Spleen (tissue), 11 donors: ENCODE data around the gene NOS1AP. TPM values are rescaled to one million over a fixed set of nuclear protein-coding genes. Genes with fewer than 3 reads are reported as not detected.

Experiments
- DNase-seq: peaks from one replicate; pipeline ENCODE4 v3.0.0-alpha.2; 2020
- H3K27ac ChIP-seq, 8 donors: fragments of 200-600 bp; sonication (generic) in 7 of 8; 1 replicate in 4 of 8; 2 replicates in 4 of 8; pipeline versions ENCODE4 v1.5.0 to v1.8.0; 2016 to 2021; ENCODE audit warnings: inconsistent platforms in 4 of 8, mild to moderate bottlenecking in 4 of 8, moderate library complexity in 1 of 8
- H3K27me3 ChIP-seq, 7 donors: fragments of 200-600 bp; sonication (generic) in 6 of 7; replicated peaks in 1 of 7; 1 replicate in 4 of 7; 2 replicates in 3 of 7; pipeline versions ENCODE4 v1.5.0 to v1.8.0; 2016 to 2021; ENCODE audit warnings: inconsistent platforms in 3 of 7, mild to moderate bottlenecking in 1 of 7
- H3K36me3 ChIP-seq, 6 donors: fragments of 200-600 bp; sonication (generic) in 5 of 6; 1 replicate in 4 of 6; 2 replicates in 2 of 6; pipeline versions ENCODE4 v1.5.0 to v1.8.0; 2016 to 2021; ENCODE audit warnings: inconsistent platforms in 2 of 6
- H3K4me1 ChIP-seq, 6 donors: fragments of 200-600 bp; sonication (generic) in 5 of 6; 1 replicate in 3 of 6; 2 replicates in 3 of 6; pipeline versions ENCODE4 v1.5.0 to v1.8.0; 2016 to 2021; ENCODE audit warnings: inconsistent platforms in 3 of 6
- H3K4me3 ChIP-seq, 8 donors: fragments of 200-600 bp; sonication (generic) in 7 of 8; 1 replicate in 4 of 8; 2 replicates in 4 of 8; pipeline versions ENCODE4 v1.5.0 to v1.8.0; 2016 to 2021; ENCODE audit warnings: inconsistent platforms in 4 of 8, mild to moderate bottlenecking in 4 of 8, moderate library complexity in 2 of 8
- H3K9me3 ChIP-seq, 8 donors: fragments of 200-600 bp; sonication (generic) in 7 of 8; 1 replicate in 4 of 8; 2 replicates in 4 of 8; pipeline versions ENCODE4 v1.5.0 to v1.8.0; 2016 to 2021; ENCODE audit warnings: inconsistent platforms in 4 of 8
- CTCF ChIP-seq, 11 experiments: fragments of 200-600 bp in 7 of 11; fragments of 450-650 bp in 4 of 11; sonication (generic) in 4 of 11; IDR thresholded peaks in 8 of 11; conservative IDR thresholded peaks in 3 of 11; 1 replicate in 7 of 11; 2 replicates in 4 of 11; pipeline versions ENCODE4 v1.4.0 to v1.8.0; 2016 to 2021; ENCODE audit warnings: antibody characterized with exemption in 11 of 11, inconsistent platforms in 4 of 11, mild to moderate bottlenecking in 1 of 11
- POLR2A ChIP-seq, 3 donors: fragments of 450-650 bp; IDR thresholded peaks; one replicate each; pipeline ENCODE4 v1.5.1; 2017; ENCODE audit warnings: antibody characterized with exemption in 3 of 3, mild to moderate bottlenecking in 1 of 3
- POLR2AphosphoS5 ChIP-seq, 3 donors: sonication (generic); formaldehyde crosslinking; IDR thresholded peaks; one replicate each; pipeline ENCODE4 v1.5.1; 2017; ENCODE audit warnings: antibody characterized with exemption in 3 of 3
- WGBS, 5 donors: extraction: QIAGEN DNeasy Blood & Tissue Kit in 3 of 5; methylation state at CpG; one replicate each; pipeline versions ENCODE4 v1.1.5 to v1.1.7; 2013 to 2018; 5-methylcytosine and 5-hydroxymethylcytosine counted together
- intact Hi-C: fragments of 100-400 bp; cut with DNase I; formaldehyde crosslinking; loops from one replicate; pipeline ENCODE4 v1.15.0; 2023; ENCODE audit warnings: low total_unique reads
- polyA plus RNA-seq, 3 donors: library from polyadenylated mRNA; stranded (reverse); fragments of 200-250 nt; gene quantifications; one replicate each; pipeline ENCODE4 v1.2.1, GENCODE V29; 2013
- total RNA-seq, 7 donors: library from RNA; depleted of rRNA in 3 of 7; stranded (reverse); fragments of >200 nt in 3 of 7; fragmentation: NEBNext Ultra II Directional in 4 of 7; extraction: Animal tissue kit (Norgen Biotek cat#: 25700) in 4 of 7; gene quantifications; one replicate each; pipeline versions ENCODE4 v1.1.0 to v1.2.1, GENCODE V29; 2016 to 2021
- donor health status: healthy with polysubstance abuse.
- donor health status: DM: no; HTN: no; CAD: no; lungs with moderate emphysema.
- donor health status: DM: no; HTN: no; CAD: no.
- donor health status: Bipolar disorder and iron deficiency.
- donor health status: healthy.
- donor health status: DM: no; HTN: no; CAD: no.
- donor health status: DM: yes; HTN: yes; CAD: no.

NOS1AP gene
- total and polyA plus RNA-seq, 10 donors, result 0.16 to 1.7 (median 0.60) TPM; not detected in 2

GRCh38 chr1:162128693-162129356 lies 59.3 kb downstream of the NOS1AP start:
- Histone ChIP-seq H3K9me3 (peaks cover 0 to 11% (median 0%) of the 10 kb centered on the region in 8 donors), H3K27ac (no peak overlapping the region), H3K4me3 (no peak overlapping the region), H3K27me3 (peaks cover 0 to 21% (median 0%) of the 10 kb centered on the region in 7 donors), H3K36me3 (no peaks in the 10 kb centered on the region), H3K4me1 (no peaks in the 10 kb centered on the region)
- TF ChIP-seq POLR2AphosphoS5 (IDR thresholded peaks at IDR 0.05) (no peak), CTCF (IDR thresholded peaks at IDR 0.05 in 8 of 11, conservative IDR thresholded peaks at IDR 0.05 in 3 of 11) (no peak), POLR2A (IDR thresholded peaks at IDR 0.05) (no peak)
- intact Hi-C loops, result no loop called here
- WGBS, 5 donors, result 74 to 78% (median 76%) methylated on average over 6 of the region's 6 CpGs
- no peak for DNase-seq

DNA sequence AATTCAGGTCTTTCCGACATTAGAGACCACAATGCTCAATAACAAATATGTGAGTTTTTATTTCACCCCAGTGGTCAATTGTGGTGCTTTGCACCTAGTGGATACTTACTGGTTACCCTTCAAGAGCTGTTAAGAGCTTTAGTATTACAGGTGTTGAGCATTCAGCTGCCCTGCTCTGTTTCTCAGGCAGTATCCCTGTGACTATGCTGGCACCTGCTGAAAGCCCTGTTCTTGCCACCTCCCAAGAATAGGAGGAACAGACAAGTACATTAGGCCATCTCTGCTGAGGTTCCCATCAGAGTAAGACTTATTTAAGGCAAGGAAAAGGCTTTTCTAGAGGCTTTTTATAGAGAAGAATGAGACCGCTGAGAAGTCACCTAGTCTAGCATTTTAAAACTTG lies 60.8 kb downstream of the NOS1AP start:
- intact Hi-C loops, result no loop called here
- Histone ChIP-seq H3K4me3 (no peak overlapping the region), H3K4me1 (no peaks in the 10 kb centered on the region), H3K27ac (no peak overlapping the region), H3K9me3 (peaks cover 0 to 8% (median 0%) of the 10 kb centered on the region in 8 donors), H3K36me3 (no peaks in the 10 kb centered on the region), H3K27me3 (peaks cover 0 to 21% (median 0%) of the 10 kb centered on the region in 7 donors)
- WGBS, 5 donors, result 66 to 98% (median 96%) methylated on average over 2 of the region's 2 CpGs
- TF ChIP-seq CTCF (IDR thresholded peaks at IDR 0.05 in 8 of 11, conservative IDR thresholded peaks at IDR 0.05 in 3 of 11) (no peak), POLR2A (IDR thresholded peaks at IDR 0.05) (no peak), POLR2AphosphoS5 (IDR thresholded peaks at IDR 0.05) (no peak)
- no peak for DNase-seq

- WGBS, 5 donors, result 56 to 67% (median 59%) methylated on average over 4 of the region's 4 CpGs
- no peak overlapping the region for H3K27ac ChIP-seq
- intact Hi-C loops, result no loop called here
These were observed 62.2 kb downstream of the NOS1AP start for GRCh38 chr1:162131400-162132321.

More at GRCh38 chr1:162131400-162132321, 62.2 kb downstream of the NOS1AP start:
- TF ChIP-seq POLR2AphosphoS5 (IDR thresholded peaks at IDR 0.05), result no peak
- TF ChIP-seq POLR2A (IDR thresholded peaks at IDR 0.05), result no peak
- no peak for TF ChIP-seq CTCF (IDR thresholded peaks at IDR 0.05 in 8 of 11, conservative IDR thresholded peaks at IDR 0.05 in 3 of 11)
- Histone ChIP-seq H3K4me3 (no peak overlapping the region), H3K36me3 (no peaks in the 10 kb centered on the region), H3K4me1 (no peaks in the 10 kb centered on the region), H3K27me3 (peaks cover 0 to 21% (median 0%) of the 10 kb centered on the region in 7 donors), H3K9me3 (no peaks in the 10 kb centered on the region)
- no peak for DNase-seq
